Mammary epithelial cell (primary cell): ENCODE results near the gene JDP2.

Experiments used
- EZH2 ChIP-seq: IDR thresholded peaks from 2 replicates; pipeline ENCODE4 v1.6.1; 2012; ENCODE audit warnings: low read length, inconsistent platforms, borderline replicate concordance
- TF ChIP-seq, protein P1 (sequence below), 2 donors: IDR thresholded peaks in 1 of 2; conservative IDR thresholded peaks in 1 of 2; 2 replicates each; pipeline ENCODE4 v1.5.1; 2011 to 2012; ENCODE audit warnings: inconsistent platforms in 2 of 2, low read length in 2 of 2, mild to moderate bottlenecking in 2 of 2, control low read depth in 1 of 2, low read depth in 1 of 2; ENCODE audit not compliant: insufficient read depth in 1 of 2; ENCODE audit errors: extremely low read depth in 1 of 2

DNA sequence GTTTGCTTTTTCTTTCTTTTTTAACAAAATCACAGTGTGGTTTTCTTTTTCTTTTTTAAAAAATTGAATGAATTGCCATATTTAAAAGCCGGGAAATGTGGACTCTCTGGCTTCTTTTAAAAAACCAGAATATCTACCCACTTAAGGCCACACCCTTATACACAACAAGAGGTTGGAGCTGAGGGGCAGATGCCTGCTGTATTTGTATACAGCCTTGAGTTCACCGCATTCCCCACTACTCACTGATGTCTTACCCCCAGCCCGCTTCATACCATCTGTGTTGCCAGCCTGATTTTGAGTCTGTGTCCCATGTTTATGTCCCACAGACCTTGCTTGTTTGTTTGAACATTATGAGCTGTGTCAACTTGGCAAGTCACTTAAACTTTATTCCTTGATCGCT is 14.3 kb downstream of the JDP2 start:
- TF ChIP-seq, protein P1, sequence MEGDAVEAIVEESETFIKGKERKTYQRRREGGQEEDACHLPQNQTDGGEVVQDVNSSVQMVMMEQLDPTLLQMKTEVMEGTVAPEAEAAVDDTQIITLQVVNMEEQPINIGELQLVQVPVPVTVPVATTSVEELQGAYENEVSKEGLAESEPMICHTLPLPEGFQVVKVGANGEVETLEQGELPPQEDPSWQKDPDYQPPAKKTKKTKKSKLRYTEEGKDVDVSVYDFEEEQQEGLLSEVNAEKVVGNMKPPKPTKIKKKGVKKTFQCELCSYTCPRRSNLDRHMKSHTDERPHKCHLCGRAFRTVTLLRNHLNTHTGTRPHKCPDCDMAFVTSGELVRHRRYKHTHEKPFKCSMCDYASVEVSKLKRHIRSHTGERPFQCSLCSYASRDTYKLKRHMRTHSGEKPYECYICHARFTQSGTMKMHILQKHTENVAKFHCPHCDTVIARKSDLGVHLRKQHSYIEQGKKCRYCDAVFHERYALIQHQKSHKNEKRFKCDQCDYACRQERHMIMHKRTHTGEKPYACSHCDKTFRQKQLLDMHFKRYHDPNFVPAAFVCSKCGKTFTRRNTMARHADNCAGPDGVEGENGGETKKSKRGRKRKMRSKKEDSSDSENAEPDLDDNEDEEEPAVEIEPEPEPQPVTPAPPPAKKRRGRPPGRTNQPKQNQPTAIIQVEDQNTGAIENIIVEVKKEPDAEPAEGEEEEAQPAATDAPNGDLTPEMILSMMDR (conservative IDR thresholded peaks at IDR 0.05 in 1 of 2, IDR thresholded peaks at IDR 0.05 in 1 of 2; ENCODE audit: extremely low read depth in 1 of 2, insufficient read depth in 1 of 2, low read depth in 1 of 2, low read length in 2 of 2), result no peak
- no peak for TF ChIP-seq EZH2
